ENCODE results near the gene ITSN2. TPM values are rescaled to one million over a fixed set of nuclear protein-coding genes. Genes with fewer than 3 reads are reported as not detected.
"Not testable (repeated sequence)": the region's sequence is repeated elsewhere in the genome, so short reads cannot be mapped to it uniquely, and the experiment has no call there.

Gene ITSN2
- total and polyA plus RNA-seq, 12 donors = 35.1 to 108 (median 59.8) TPM

DNA sequence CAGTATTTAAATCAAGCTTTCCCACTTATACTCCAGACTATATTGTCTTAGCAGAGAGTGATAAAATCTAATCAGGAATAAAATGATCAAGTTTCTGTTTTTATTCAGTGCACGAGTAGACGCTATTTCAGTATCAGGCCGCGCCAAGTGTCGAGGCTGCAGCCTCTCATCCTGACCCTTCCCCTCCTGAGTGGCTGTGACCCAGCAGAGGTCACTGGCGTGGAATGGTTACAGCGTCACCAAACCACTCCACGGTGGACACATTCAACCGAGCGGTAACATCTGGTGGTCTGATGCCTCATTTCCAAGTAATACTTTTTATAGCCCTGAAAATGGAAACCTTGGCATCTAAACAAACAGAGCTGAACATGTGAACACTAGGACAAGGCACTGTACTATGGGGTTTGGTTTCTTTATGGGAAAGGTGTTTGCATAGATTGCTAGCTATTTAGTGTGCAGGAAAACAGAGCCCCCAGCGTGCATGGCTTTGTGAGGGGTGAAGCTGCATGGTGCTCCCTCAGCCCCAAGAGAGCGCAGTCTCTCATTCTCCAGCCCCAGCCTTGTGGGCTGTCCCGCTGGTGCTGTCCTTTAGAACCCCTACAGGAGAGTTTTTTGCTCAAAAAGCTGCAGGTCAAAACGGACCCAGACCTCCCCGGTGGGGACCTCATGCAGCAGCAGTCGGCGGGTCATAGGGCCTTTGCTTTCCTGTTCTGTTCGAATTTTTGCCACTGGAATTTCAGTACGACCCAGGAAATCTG, 157.1 kb downstream of the ITSN2 start:
- no peaks in the 10 kb centered on the region for H3K9me3 ChIP-seq (replicated peaks in 1 of 3)
- DNase-seq = peak in 1 of 7 donors; percentile 40
- H3K27me3 ChIP-seq = no peaks in the 10 kb centered on the region
- 82 to 86% (median 84%) methylated on average over 18 to 19 of the region's 19 CpGs for WGBS, 4 donors
- no peaks in the 10 kb centered on the region for H3K4me1 ChIP-seq (replicated peaks in 1 of 2)
- TF ChIP-seq, protein P1, sequence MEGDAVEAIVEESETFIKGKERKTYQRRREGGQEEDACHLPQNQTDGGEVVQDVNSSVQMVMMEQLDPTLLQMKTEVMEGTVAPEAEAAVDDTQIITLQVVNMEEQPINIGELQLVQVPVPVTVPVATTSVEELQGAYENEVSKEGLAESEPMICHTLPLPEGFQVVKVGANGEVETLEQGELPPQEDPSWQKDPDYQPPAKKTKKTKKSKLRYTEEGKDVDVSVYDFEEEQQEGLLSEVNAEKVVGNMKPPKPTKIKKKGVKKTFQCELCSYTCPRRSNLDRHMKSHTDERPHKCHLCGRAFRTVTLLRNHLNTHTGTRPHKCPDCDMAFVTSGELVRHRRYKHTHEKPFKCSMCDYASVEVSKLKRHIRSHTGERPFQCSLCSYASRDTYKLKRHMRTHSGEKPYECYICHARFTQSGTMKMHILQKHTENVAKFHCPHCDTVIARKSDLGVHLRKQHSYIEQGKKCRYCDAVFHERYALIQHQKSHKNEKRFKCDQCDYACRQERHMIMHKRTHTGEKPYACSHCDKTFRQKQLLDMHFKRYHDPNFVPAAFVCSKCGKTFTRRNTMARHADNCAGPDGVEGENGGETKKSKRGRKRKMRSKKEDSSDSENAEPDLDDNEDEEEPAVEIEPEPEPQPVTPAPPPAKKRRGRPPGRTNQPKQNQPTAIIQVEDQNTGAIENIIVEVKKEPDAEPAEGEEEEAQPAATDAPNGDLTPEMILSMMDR (IDR thresholded peaks at IDR 0.05) = no peak
- TF ChIP-seq POLR2A (IDR thresholded peaks at IDR 0.05) = no peak
- intact Hi-C loops (cut with DNase I) = no loop called here
- peaks cover 0 to 44% of the 10 kb centered on the region in 2 donors for H3K36me3 ChIP-seq (replicated peaks in 1 of 2)
- H3K27ac ChIP-seq = no peak overlapping the region
- H3K4me3 ChIP-seq = no peak overlapping the region

DNA sequence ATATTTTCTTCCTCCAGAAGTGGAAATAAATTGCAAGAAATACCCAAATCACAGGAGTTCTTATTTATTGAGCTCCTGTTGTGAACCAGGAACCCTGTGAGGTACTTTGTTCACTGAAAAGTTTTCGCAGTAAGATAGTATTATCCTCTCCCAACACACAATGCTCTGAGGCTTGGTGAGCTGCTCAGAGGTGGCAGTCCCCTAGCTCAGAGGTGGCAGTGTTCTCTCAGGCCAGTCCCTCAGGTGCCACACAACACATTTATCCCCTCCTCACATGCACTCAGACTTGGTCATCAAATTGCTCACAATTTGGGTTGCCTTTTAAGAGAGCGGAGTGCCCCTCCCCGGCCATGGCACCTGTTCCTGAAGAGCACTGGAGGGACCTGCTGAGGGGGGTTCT, 159.5 kb downstream of the ITSN2 start:
- no peak for DNase-seq
- 93 to 100% (median 97%) methylated on average over 3 of the region's 3 CpGs for WGBS, 4 donors
- Histone ChIP-seq H3K9me3 (replicated peaks in 1 of 3) (no peaks in the 10 kb centered on the region), H3K4me1 (replicated peaks in 1 of 2) (no peaks in the 10 kb centered on the region), H3K4me3 (no peak overlapping the region), H3K36me3 (replicated peaks in 1 of 2) (peaks cover 0 to 27% of the 10 kb centered on the region in 2 donors), H3K27ac (no peak overlapping the region), H3K27me3 (no peaks in the 10 kb centered on the region)
- TF ChIP-seq, protein P1 (IDR thresholded peaks at IDR 0.05) = no peak
- TF ChIP-seq POLR2A (IDR thresholded peaks at IDR 0.05) = no peak
- intact Hi-C loops (cut with DNase I) = no loop called here

DNA sequence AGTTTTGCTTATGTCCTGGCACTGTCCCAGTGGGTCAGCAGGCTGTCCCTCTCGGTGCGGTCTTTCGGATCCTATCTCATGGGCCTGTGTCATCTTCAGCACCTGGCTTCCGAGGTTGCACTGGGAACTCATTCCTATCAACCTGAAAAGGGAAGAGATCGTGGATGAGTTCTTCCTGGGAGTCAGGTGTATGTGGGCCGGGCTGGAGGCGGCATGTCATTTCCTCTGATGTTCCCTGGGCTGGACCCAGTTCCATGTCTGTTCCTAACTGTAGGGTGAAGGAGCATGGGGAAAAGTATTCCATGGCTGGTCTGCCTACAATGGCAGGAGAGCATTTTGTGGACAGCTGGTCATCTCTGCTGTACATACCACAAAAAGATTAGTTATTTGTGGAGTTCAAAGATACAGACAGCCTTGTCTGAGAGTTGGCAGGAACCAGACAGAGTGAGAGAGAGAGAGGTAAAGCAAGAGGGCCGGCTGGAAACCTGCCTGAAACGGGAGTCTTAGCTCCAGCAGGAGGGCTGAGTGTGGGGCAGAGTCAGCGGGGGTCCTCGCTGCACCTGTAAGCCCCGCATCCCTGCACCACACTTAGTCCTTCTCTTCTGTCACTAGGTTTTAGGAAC, 160.3 kb downstream of the ITSN2 start:
- intact Hi-C loops (cut with DNase I) = no loop called here

DNA sequence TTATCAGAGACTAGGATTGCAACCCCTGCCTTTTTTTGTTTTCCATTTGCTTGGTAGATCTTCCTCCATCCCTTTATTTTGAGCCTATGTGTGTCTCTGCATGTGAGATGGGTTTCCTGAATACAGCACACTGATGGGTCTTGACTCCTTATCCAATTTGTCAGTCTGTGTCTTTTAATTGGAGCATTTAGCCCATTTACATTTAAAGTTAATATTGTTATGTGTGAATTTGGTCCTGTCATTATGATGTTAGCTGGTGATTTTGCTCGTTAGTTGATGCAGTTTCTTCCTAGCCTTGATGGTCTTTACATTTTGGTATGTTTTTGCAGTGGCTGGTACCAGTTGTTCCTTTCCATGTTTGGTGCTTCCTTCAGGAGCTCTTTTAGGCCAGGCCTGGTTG, 163.1 kb downstream of the ITSN2 start:
- intact Hi-C loops (cut with DNase I) = not testable (repeated sequence)
- WGBS, 4 donors = 100% methylated on average over 1 of the region's 1 CpG

More for the DNA sequence above, 160.3 kb downstream of the ITSN2 start:
- TF ChIP-seq POLR2A (IDR thresholded peaks at IDR 0.05) = no peak
- TF ChIP-seq, protein P1 (IDR thresholded peaks at IDR 0.05) = no peak
- H3K4me3 ChIP-seq = no peak overlapping the region
- H3K4me1 ChIP-seq (replicated peaks in 1 of 2) = no peaks in the 10 kb centered on the region
- no peak overlapping the region for H3K27ac ChIP-seq
- 78 to 90% (median 82%) methylated on average over 10 to 12 of the region's 12 CpGs for WGBS, 4 donors
- H3K36me3 ChIP-seq (replicated peaks in 1 of 2) = peaks cover 0 to 21% of the 10 kb centered on the region in 2 donors
- no peaks in the 10 kb centered on the region for H3K27me3 ChIP-seq
- no peak for DNase-seq
- no peaks in the 10 kb centered on the region for H3K9me3 ChIP-seq (replicated peaks in 1 of 3)

More for the DNA sequence above, 163.1 kb downstream of the ITSN2 start:
- not testable (repeated sequence) for H3K27me3 ChIP-seq; H3K9me3 ChIP-seq (replicated peaks in 1 of 3); H3K27ac ChIP-seq; H3K4me1 ChIP-seq (replicated peaks in 1 of 2); H3K36me3 ChIP-seq (replicated peaks in 1 of 2); H3K4me3 ChIP-seq; DNase-seq
